CD4-positive, alpha-beta T cell treated with Interleukin-4 for 1 hour (primary cell): ENCODE results near the gene SCG5.

Experiments
- DNase-seq, 2 donors: peaks; one replicate each; pipeline ENCODE4 v3.0.0-alpha.2; 2020 to 2022

SCG5 gene

GRCh38 chr15:32692286-32692685, 50.8 kb downstream of the SCG5 start:
- DNase-seq: no peak

- DNase-seq: no peak
These were observed 52.9 kb downstream of the SCG5 start for GRCh38 chr15:32694222-32694983.

- no peak for DNase-seq
These were observed 57.4 kb downstream of the SCG5 start for GRCh38 chr15:32698773-32699390.

GRCh38 chr15:32700501-32701150, 59.1 kb downstream of the SCG5 start:
- no peak for DNase-seq

GRCh38 chr15:32701863-32702262, 60.4 kb downstream of the SCG5 start:
- DNase-seq: no peak

- DNase-seq: no peak
These were observed 63.0 kb downstream of the SCG5 start for GRCh38 chr15:32704395-32704981.

- no peak for DNase-seq
These were observed 63.9 kb downstream of the SCG5 start for GRCh38 chr15:32705446-32705845.

- no peak for DNase-seq
These were observed 65.2 kb downstream of the SCG5 start for GRCh38 chr15:32706704-32707103.

- no peak for DNase-seq
These were observed 65.9 kb downstream of the SCG5 start for GRCh38 chr15:32707436-32707835.

- no peak for DNase-seq
These were observed 68.0 kb downstream of the SCG5 start for GRCh38 chr15:32709295-32710033.

GRCh38 chr15:32715276-32715675, 73.8 kb downstream of the SCG5 start:
- no peak for DNase-seq

GRCh38 chr15:32716216-32716914, 74.9 kb downstream of the SCG5 start:
- DNase-seq: no peak

- no peak for DNase-seq
These were observed 75.5 kb downstream of the SCG5 start for GRCh38 chr15:32716915-32717425.

- DNase-seq: no peak
These were observed 76.1 kb downstream of the SCG5 start, which contains the start of gene GREM1 for GRCh38 chr15:32717426-32718226. TSS of gene GREM1 (plus strand) at chr15:32718004. CDS start at chr15:32730691, 12,687 bp downstream.

- no peak for DNase-seq
These were observed 76.8 kb downstream of the SCG5 start for GRCh38 chr15:32718227-32718820.

- DNase-seq: no peak
These were observed 77.6 kb downstream of the SCG5 start for GRCh38 chr15:32718821-32719716.

- DNase-seq: no peak
These were observed 80.1 kb downstream of the SCG5 start for GRCh38 chr15:32721596-32721995.

GRCh38 chr15:32722136-32722535, 80.6 kb downstream of the SCG5 start:
- DNase-seq: no peak

GRCh38 chr15:32723171-32723948, 81.8 kb downstream of the SCG5 start:
- DNase-seq: no peak
